H1 (cell line): ENCODE data around the gene MUC4. TPM values are rescaled to one million over a fixed set of nuclear protein-coding genes. Genes with fewer than 3 reads are reported as not detected.

Source experiments
- BRCA1 ChIP-seq: IDR thresholded peaks from 2 replicates; pipeline ENCODE4 v1.6.1; 2012; ENCODE audit warnings: low read depth, low read length, improper control_type of control experiment
- EGR1 ChIP-seq: IDR thresholded peaks from 2 replicates; pipeline ENCODE4 v1.6.1; 2011; ENCODE audit warnings: low read depth, low read length, borderline replicate concordance
- HDAC2 ChIP-seq, 2 experiments: fragments of 300-600 bp in 1 of 2; sonication (generic) in 1 of 2; IDR thresholded peaks; 2 replicates each; pipeline ENCODE4 v1.6.1; 2011 to 2012; ENCODE audit warnings: low read depth in 2 of 2, low read length in 2 of 2, mild to moderate bottlenecking in 2 of 2, moderate library complexity in 2 of 2, borderline replicate concordance in 1 of 2, inconsistent platforms in 1 of 2
- NANOG ChIP-seq: IDR thresholded peaks from 2 replicates; pipeline ENCODE4 v1.6.1; 2011; ENCODE audit warnings: low read length, low read depth, mild to moderate bottlenecking, inconsistent platforms; ENCODE audit not compliant: insufficient read depth, poor library complexity, severe bottlenecking
- NRF1 ChIP-seq: IDR thresholded peaks from 2 replicates; pipeline ENCODE4 v1.6.1; 2011; ENCODE audit warnings: mild to moderate bottlenecking, low read depth, low read length, improper control_type of control experiment
- RAD21 ChIP-seq, 2 experiments: IDR thresholded peaks in 1 of 2; conservative IDR thresholded peaks in 1 of 2; 2 replicates each; pipeline ENCODE4 v1.6.1; 2011; ENCODE audit warnings: low read depth in 2 of 2, low read length in 2 of 2, improper control_type of control experiment in 1 of 2, inconsistent platforms in 1 of 2, mild to moderate bottlenecking in 1 of 2, moderate library complexity in 1 of 2
- RBBP5 ChIP-seq: IDR thresholded peaks from 2 replicates; pipeline ENCODE4 v1.7.1; 2012; ENCODE audit warnings: low read depth, mild to moderate bottlenecking, inconsistent platforms, low read length, moderate library complexity, borderline replicate concordance
- RNF2 ChIP-seq: fragments of 200-900, 300-1000 bp; sonication (generic); IDR thresholded peaks from 2 replicates; pipeline ENCODE4 v1.7.1; 2016; ENCODE audit warnings: borderline replicate concordance, low read depth, mild to moderate bottlenecking, antibody characterized with exemption, low read length; ENCODE audit not compliant: poor library complexity, severe bottlenecking; ENCODE audit errors: missing control alignments
- SIN3A ChIP-seq, 2 experiments: IDR thresholded peaks in 1 of 2; conservative IDR thresholded peaks in 1 of 2; 2 replicates each; pipeline ENCODE4 v1.6.1; 2011 to 2012; ENCODE audit warnings: low read length in 2 of 2, improper control_type of control experiment in 1 of 2, low read depth in 1 of 2, mild to moderate bottlenecking in 1 of 2
- SP1 ChIP-seq: IDR thresholded peaks from 2 replicates; pipeline ENCODE4 v1.6.1; 2011; ENCODE audit warnings: low read depth, low read length
- SP2 ChIP-seq: IDR thresholded peaks from 2 replicates; pipeline ENCODE4 v1.6.1; 2012; ENCODE audit warnings: mild to moderate bottlenecking, low read length, inconsistent platforms
- SP4 ChIP-seq: IDR thresholded peaks from 2 replicates; pipeline ENCODE4 v1.6.1; 2012; ENCODE audit warnings: low read length, inconsistent platforms
- SRF ChIP-seq: IDR thresholded peaks from 2 replicates; pipeline ENCODE4 v1.6.1; 2011; ENCODE audit warnings: mild to moderate bottlenecking, low read depth, low read length, moderate library complexity
- TAF7 ChIP-seq: optimal IDR thresholded peaks from 2 replicates; pipeline ENCODE3; 2011; ENCODE audit warnings: low read depth, mild to moderate bottlenecking, inconsistent platforms, low read length, moderate library complexity, borderline replicate concordance
- TBP ChIP-seq: IDR thresholded peaks from 2 replicates; pipeline ENCODE4 v1.6.1; 2011; ENCODE audit warnings: low read depth, low read length, improper control_type of control experiment
- TCF12 ChIP-seq: IDR thresholded peaks from 2 replicates; pipeline ENCODE4 v1.6.1; 2011; ENCODE audit warnings: low read depth, mild to moderate bottlenecking, low read length
- ZNF274 ChIP-seq: IDR thresholded peaks from 2 replicates; pipeline ENCODE4 v1.7.0; 2012; ENCODE audit warnings: low read length, borderline replicate concordance; ENCODE audit errors: extremely low read depth
- polyA plus RNA-seq, 7 experiments: library from polyadenylated mRNA; depleted of rRNA in 3 of 7; stranded (reverse) in 5 of 7; unstranded in 2 of 7; fragments of >200 nt in 5 of 7; fragments of 200-250 nt in 2 of 7; gene quantifications; 1 replicate in 5 of 7; 2 replicates in 1 of 7; 4 replicates in 1 of 7; pipeline versions ENCODE4 v1.2.1 to v1.2.3, GENCODE V29; 2011 to 2013; ENCODE audit warnings: missing spikeins in 2 of 7, mixed read lengths in 2 of 7
- total RNA-seq: library from RNA; stranded (reverse); fragmentation: NEBNext Ultra II Directional; extraction: Animal tissue kit (Norgen Biotek cat#: 25700); gene quantifications from 2 replicates; pipeline ENCODE4 v1.2.1, GENCODE V29; 2021
- TF ChIP-seq, protein P1 (sequence below): IDR thresholded peaks from 2 replicates; pipeline ENCODE4 v1.6.1; 2011; ENCODE audit warnings: low read depth, mild to moderate bottlenecking, low read length; ENCODE audit not compliant: insufficient read depth
- TF ChIP-seq, protein P2 (sequence below), 3 experiments: IDR thresholded peaks; 1 replicate in 2 of 3; 2 replicates in 1 of 3; pipeline versions ENCODE4 v1.5.1 to v1.6.1; 2011; ENCODE audit warnings: low read length in 3 of 3, mild to moderate bottlenecking in 3 of 3, inconsistent platforms in 2 of 3, low read depth in 1 of 3, moderate library complexity in 1 of 3; ENCODE audit not compliant: insufficient read depth in 1 of 3; ENCODE audit errors: control extremely low read depth in 1 of 3

Gene MUC4
- total and polyA plus RNA-seq, 2 of the 8 experiments (the other 6 are each of a cell fraction or from before 2014, with no cell fraction given), result 0.89 to 2.0 TPM

DNA sequence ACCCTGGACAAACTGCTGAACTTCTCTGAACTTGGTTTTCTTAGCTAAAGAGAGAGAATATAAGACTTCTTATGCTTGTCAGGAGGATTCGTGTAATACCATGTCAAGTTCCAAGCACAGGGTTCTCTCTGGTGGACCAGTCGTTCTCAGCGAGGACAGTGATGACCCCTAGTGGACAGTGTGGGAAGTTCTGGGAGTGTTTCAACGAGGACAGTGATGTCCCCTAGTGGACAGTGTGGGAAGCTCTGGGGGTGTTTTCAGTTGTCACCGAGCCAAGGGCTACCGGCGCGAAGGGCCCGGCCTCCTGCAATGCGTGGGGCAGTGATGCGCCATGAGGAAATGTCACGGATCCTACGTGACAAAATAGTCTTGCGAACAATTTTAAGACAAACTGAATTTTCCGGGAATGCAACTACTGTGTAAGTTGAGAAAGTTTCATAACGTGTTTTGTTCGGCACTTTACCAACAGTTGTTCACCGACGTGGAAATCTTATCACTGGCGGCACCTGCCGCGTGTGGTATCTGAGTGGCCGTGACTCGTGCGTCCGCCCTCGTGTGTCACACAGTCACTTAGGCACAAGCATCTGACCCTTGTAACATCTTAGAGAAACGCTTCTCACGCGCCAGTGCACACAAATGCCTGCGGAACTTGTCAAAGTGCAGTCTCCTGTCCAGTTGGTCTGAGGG is 39.3 kb upstream of the MUC4 start (continued):
- TF ChIP-seq RAD21 (IDR thresholded peaks at IDR 0.05 in 1 of 2, conservative IDR thresholded peaks at IDR 0.05 in 1 of 2; ENCODE audit: low read depth in 2 of 2, low read length in 2 of 2) (peak; percentile 99 to 100), SP4 (no peak), NANOG (no peak), SRF (peak; percentile 33; the same call in 1 of the 2 replicates), EGR1 (0 out of 2 replicates have a peak, but pooled peaks have one; percentile 9), SIN3A (conservative IDR thresholded peaks at IDR 0.05 in 1 of 2, IDR thresholded peaks at IDR 0.05 in 1 of 2; ENCODE audit: low read depth in 1 of 2, low read length in 2 of 2) (peak in 1 of 2 experiments; percentile 61; a peak in 1 of 4 replicates), HDAC2 (IDR thresholded peaks at IDR 0.05; ENCODE audit: borderline replicate concordance in 1 of 2, low read depth in 2 of 2, low read length in 2 of 2) (0 out of 4 replicates have a peak, but pooled peaks of 1 of the 2 experiments have one; percentile 71), TCF12 (0 out of 2 replicates have a peak, but pooled peaks have one; percentile 27), SP2 (no peak), SP1 (peak; percentile 54; the same call in 1 of the 2 replicates), NRF1 (no peak), RNF2 (no peak), ZNF274 (no peak), RBBP5 (no peak), BRCA1 (peak; percentile 44; the same call in 1 of the 2 replicates), TAF7 (peak; percentile 69), TBP (no peak)
- TF ChIP-seq, protein P1, sequence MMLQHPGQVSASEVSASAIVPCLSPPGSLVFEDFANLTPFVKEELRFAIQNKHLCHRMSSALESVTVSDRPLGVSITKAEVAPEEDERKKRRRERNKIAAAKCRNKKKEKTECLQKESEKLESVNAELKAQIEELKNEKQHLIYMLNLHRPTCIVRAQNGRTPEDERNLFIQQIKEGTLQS, result peak; percentile 76
- TF ChIP-seq, protein P2, sequence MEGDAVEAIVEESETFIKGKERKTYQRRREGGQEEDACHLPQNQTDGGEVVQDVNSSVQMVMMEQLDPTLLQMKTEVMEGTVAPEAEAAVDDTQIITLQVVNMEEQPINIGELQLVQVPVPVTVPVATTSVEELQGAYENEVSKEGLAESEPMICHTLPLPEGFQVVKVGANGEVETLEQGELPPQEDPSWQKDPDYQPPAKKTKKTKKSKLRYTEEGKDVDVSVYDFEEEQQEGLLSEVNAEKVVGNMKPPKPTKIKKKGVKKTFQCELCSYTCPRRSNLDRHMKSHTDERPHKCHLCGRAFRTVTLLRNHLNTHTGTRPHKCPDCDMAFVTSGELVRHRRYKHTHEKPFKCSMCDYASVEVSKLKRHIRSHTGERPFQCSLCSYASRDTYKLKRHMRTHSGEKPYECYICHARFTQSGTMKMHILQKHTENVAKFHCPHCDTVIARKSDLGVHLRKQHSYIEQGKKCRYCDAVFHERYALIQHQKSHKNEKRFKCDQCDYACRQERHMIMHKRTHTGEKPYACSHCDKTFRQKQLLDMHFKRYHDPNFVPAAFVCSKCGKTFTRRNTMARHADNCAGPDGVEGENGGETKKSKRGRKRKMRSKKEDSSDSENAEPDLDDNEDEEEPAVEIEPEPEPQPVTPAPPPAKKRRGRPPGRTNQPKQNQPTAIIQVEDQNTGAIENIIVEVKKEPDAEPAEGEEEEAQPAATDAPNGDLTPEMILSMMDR (IDR thresholded peaks at IDR 0.05; ENCODE audit: control extremely low read depth in 1 of 3, insufficient read depth in 1 of 3, low read depth in 1 of 3, low read length in 3 of 3), result peak; percentile 100
